ENCODE results near the gene LMOD1. TPM values are rescaled to one million over a fixed set of nuclear protein-coding genes. Genes with fewer than 3 reads are reported as not detected.
A peak's percentile ranks its signal among the peaks of the same experiment; 100 is the strongest.

Gene LMOD1
- total and polyA plus RNA-seq, 2 donors from 2014 or later, result 9.5 to 33.3 TPM

DNA sequence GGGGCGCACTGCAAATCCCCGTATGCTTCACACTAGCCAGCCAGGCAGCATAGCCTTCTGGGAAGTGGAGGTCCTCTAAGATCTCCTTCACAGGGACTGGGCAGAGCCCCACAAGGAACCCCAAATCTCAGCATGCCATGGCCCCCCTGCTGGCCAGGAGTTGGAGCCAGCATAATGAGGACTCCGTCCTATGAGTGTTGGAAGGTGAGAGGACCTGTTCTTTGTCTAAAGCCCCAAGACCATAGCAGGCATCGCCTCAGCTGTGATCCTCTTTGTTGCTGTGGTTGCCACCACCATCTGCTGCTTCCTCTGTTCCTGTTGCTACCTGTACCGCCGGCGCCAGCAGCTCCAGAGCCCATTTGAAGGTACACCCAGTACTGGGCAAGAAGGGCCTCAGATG, 56.1 kb downstream of the LMOD1 start:
- DNase-seq (no peak), FAIRE-seq (no peak)
- no peaks in the 10 kb centered on the region for H3K27me3 ChIP-seq (ENCODE audit: control insufficient read depth, insufficient read depth, low read length)
- no peak overlapping the region for H3K27ac ChIP-seq (ENCODE audit: low read depth in 2 of 2, low read length in 2 of 2)
- TF ChIP-seq, protein P1, sequence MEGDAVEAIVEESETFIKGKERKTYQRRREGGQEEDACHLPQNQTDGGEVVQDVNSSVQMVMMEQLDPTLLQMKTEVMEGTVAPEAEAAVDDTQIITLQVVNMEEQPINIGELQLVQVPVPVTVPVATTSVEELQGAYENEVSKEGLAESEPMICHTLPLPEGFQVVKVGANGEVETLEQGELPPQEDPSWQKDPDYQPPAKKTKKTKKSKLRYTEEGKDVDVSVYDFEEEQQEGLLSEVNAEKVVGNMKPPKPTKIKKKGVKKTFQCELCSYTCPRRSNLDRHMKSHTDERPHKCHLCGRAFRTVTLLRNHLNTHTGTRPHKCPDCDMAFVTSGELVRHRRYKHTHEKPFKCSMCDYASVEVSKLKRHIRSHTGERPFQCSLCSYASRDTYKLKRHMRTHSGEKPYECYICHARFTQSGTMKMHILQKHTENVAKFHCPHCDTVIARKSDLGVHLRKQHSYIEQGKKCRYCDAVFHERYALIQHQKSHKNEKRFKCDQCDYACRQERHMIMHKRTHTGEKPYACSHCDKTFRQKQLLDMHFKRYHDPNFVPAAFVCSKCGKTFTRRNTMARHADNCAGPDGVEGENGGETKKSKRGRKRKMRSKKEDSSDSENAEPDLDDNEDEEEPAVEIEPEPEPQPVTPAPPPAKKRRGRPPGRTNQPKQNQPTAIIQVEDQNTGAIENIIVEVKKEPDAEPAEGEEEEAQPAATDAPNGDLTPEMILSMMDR (IDR thresholded peaks at IDR 0.05; ENCODE audit: borderline replicate concordance, extremely low read depth, insufficient read depth), result no peak
- H3K4me3 ChIP-seq (ENCODE audit: low read length in 3 of 3), result no peak overlapping the region
- no peak overlapping the region for H3K9ac ChIP-seq (ENCODE audit: low read length in 3 of 3)
- H3K4me1 ChIP-seq (ENCODE audit: control insufficient read depth in 2 of 3, insufficient read depth in 2 of 3, low read depth in 1 of 3, low read length in 3 of 3), result peaks cover 0 to 14% (median 0%) of the 10 kb centered on the region in 3 donors
- H3K9me3 ChIP-seq (ENCODE audit: control insufficient read depth in 2 of 3, insufficient read depth in 1 of 3, low read length in 3 of 3), result no peaks in the 10 kb centered on the region
- no peaks in the 10 kb centered on the region for H3K36me3 ChIP-seq (ENCODE audit: control insufficient read depth in 2 of 3, insufficient read depth in 3 of 3, low read length in 3 of 3)
- intact Hi-C loops (cut with DNase I), result loop anchor here (5.0 kb wide), 1 partner anchor 77 kb away; no protein-coding TSS in a partner anchor

DNA sequence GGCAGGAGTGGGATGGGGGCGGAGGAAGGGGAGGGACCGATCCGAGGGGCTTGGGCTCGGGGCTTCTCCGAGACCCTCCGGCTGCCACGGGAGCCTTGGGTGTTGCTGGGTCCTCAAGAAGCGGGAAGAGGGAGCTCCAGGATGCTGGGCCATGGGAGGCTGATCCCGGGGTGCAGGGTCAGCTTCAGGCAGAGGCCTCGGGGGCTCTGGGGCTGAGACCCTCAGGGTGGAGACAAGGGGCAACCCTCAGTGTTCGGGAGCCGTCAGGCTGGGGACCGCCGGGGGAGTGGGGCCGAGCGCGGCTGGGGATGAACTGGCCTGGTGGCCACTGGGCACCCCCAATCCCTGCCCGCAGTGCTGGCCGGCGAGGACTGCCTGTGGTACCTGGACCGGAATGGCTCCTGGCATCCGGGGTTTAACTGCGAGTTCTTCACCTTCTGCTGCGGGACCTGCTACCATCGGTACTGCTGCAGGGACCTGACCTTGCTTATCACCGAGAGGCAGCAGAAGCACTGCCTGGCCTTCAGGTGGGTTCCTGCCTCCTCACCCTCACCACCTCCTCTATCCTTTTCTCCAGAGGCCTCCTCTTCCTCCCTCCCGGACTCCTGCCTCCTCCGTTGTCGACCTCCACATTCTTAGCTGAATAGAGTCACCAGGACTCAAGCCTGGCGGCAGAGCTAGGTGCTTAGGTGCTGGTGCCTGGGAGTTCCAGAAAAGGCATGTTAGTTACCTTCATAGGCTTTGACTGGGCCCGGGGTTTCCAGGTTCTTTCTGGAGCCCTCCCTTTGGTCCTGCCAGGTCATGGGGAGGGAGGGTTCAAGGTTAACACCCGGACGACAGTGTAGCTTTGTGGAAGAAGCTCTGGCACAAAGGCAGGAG, 57.0 kb downstream of the LMOD1 start:
- DNase-seq (peak in 2 of 5 donors; percentile 74 to 78), FAIRE-seq (no peak)
- Histone ChIP-seq H3K27me3 (ENCODE audit: control insufficient read depth, insufficient read depth, low read length) (no peaks in the 10 kb centered on the region), H3K27ac (ENCODE audit: low read depth in 2 of 2, low read length in 2 of 2) (no peak overlapping the region), H3K9me3 (ENCODE audit: control insufficient read depth in 2 of 3, insufficient read depth in 1 of 3, low read length in 3 of 3) (no peaks in the 10 kb centered on the region), H3K9ac (ENCODE audit: low read length in 3 of 3) (peak overlapping the region in 2 of 3 donors; percentile 45 to 68), H3K4me1 (ENCODE audit: control insufficient read depth in 2 of 3, insufficient read depth in 2 of 3, low read depth in 1 of 3, low read length in 3 of 3) (peaks cover 0 to 13% (median 0%) of the 10 kb centered on the region in 3 donors), H3K36me3 (ENCODE audit: control insufficient read depth in 2 of 3, insufficient read depth in 3 of 3, low read length in 3 of 3) (no peaks in the 10 kb centered on the region), H3K4me3 (ENCODE audit: low read length in 3 of 3) (peak overlapping the region; percentile 3 to 71 (median 48))
- intact Hi-C loops (cut with DNase I), result no loop called here
- TF ChIP-seq, protein P1 (IDR thresholded peaks at IDR 0.05; ENCODE audit: borderline replicate concordance, extremely low read depth, insufficient read depth), result no peak

DNA sequence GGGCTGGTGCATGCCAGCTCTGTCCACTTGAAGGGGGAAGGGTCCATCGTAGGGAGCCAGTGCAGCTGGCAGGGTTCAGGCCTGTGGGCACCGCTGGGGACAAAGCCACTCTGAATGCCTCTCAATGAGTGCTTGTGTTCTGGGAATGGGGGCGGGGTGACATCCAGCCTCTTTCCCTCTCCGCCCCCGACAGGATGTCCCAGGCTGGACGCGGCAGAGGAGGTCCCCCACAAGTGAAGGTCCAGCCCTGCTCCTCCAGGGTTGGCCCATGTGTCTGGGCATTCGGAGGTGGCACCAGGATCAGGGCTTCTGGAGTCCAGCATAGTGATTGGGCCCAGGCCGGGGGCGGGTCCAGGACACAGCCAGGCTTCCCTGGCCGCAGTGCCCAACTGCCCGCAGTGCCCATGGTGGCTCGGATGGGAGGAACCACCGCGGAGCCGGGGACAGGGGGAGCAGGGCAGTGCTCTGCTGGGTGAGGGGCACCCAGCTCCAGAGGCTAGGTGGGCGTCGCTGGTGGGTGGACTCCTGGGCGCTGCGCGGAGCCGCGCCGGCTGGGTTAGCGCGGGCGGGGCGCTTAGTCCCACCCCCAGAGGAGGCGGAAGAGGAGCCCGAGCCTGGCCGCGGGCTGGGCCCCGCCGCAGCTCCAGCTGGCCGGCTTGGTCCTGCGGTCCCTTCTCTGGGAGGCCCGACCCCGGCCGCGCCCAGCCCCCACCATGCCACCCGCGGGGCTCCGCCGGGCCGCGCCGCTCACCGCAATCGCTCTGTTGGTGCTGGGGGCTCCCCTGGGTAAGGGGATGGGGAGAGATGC, 57.9 kb downstream of the LMOD1 start, which contains the start of gene SHISA4:
TSS of gene SHISA4 (plus strand) at position 617 of the 808 bp plus-strand sequence. CDS start at position 714, 97 bp downstream.
- intact Hi-C loops (cut with DNase I), result no loop called here
- Histone ChIP-seq H3K27me3 (ENCODE audit: control insufficient read depth, insufficient read depth, low read length) (no peaks in the 10 kb centered on the region), H3K36me3 (ENCODE audit: control insufficient read depth in 2 of 3, insufficient read depth in 3 of 3, low read length in 3 of 3) (no peaks in the 10 kb centered on the region), H3K9me3 (ENCODE audit: control insufficient read depth in 2 of 3, insufficient read depth in 1 of 3, low read length in 3 of 3) (no peaks in the 10 kb centered on the region), H3K9ac (ENCODE audit: low read length in 3 of 3) (peak within 1 kb of the TSS in 2 of 3 donors; percentile 45 to 68), H3K4me1 (ENCODE audit: control insufficient read depth in 2 of 3, insufficient read depth in 2 of 3, low read depth in 1 of 3, low read length in 3 of 3) (peaks cover 0 to 13% (median 0%) of the 10 kb centered on the region in 3 donors), H3K27ac (ENCODE audit: low read depth in 2 of 2, low read length in 2 of 2) (no peak within 1 kb of the TSS), H3K4me3 (ENCODE audit: low read length in 3 of 3) (peak within 1 kb of the TSS; percentile 48 to 75 (median 71))
- peak; percentile 66 to 91 (median 85) for DNase-seq
- FAIRE-seq, result no peak
- TF ChIP-seq, protein P1 (IDR thresholded peaks at IDR 0.05; ENCODE audit: borderline replicate concordance, extremely low read depth, insufficient read depth), result no peak
